IPS DF 4.7 (cell line): Measurements from ENCODE around the gene AFF1.
"Not testable (repeated sequence)": the region's sequence is repeated elsewhere in the genome, so short reads cannot be mapped to it uniquely, and the experiment has no call there.

Experiments used
- DNase-seq: peaks from one replicate; pipeline ENCODE4 v3.0.0-alpha.2; 2013; ENCODE audit warnings: low spot score; ENCODE audit errors: extremely low read depth

Gene AFF1

GRCh38 chr4:86977621-86978184 lies 42.9 kb downstream of the AFF1 start:
- no peak for DNase-seq

- no peak for DNase-seq
These were observed 43.9 kb downstream of the AFF1 start for GRCh38 chr4:86978709-86979108.

- DNase-seq, result no peak
These were observed 45.4 kb downstream of the AFF1 start for GRCh38 chr4:86980230-86980629.

- no peak for DNase-seq
These were observed 47.0 kb downstream of the AFF1 start for GRCh38 chr4:86981789-86982188.

GRCh38 chr4:86985852-86986251 lies 51.0 kb downstream of the AFF1 start:
- not testable (repeated sequence) for DNase-seq

GRCh38 chr4:86989658-86990057 lies 54.8 kb downstream of the AFF1 start:
- not testable (repeated sequence) for DNase-seq

GRCh38 chr4:86990510-86990909 lies 55.7 kb downstream of the AFF1 start:
- DNase-seq, result no peak

GRCh38 chr4:86991994-86992393 lies 57.2 kb downstream of the AFF1 start:
- no peak for DNase-seq

- no peak for DNase-seq
These were observed 59.3 kb downstream of the AFF1 start for GRCh38 chr4:86993909-86994681.

- DNase-seq, result no peak
These were observed 59.9 kb downstream of the AFF1 start for GRCh38 chr4:86994686-86995085.

- DNase-seq, result not testable (repeated sequence)
These were observed 61.7 kb downstream of the AFF1 start for GRCh38 chr4:86996510-86996909.

- DNase-seq, result no peak
These were observed 64.4 kb downstream of the AFF1 start for GRCh38 chr4:86999136-86999643.

GRCh38 chr4:87002682-87003043 lies 67.9 kb downstream of the AFF1 start:
- no peak for DNase-seq

GRCh38 chr4:87003266-87003665 lies 68.5 kb downstream of the AFF1 start:
- DNase-seq, result no peak

- no peak for DNase-seq
These were observed 70.5 kb downstream of the AFF1 start for GRCh38 chr4:87005369-87005689.

- DNase-seq, result no peak
These were observed 71.0 kb downstream of the AFF1 start for GRCh38 chr4:87005690-87006425.

GRCh38 chr4:87006426-87006675 lies 71.5 kb downstream of the AFF1 start:
- no peak for DNase-seq

- DNase-seq, result peak; percentile 72
These were observed 72.1 kb downstream of the AFF1 start for GRCh38 chr4:87006676-87007527.

- no peak for DNase-seq
These were observed 73.0 kb downstream of the AFF1 start for GRCh38 chr4:87007528-87008446.

- no peak for DNase-seq
These were observed 74.4 kb downstream of the AFF1 start for GRCh38 chr4:87009095-87009648.
